ENCODE data around the gene PTBP1.

DNA sequence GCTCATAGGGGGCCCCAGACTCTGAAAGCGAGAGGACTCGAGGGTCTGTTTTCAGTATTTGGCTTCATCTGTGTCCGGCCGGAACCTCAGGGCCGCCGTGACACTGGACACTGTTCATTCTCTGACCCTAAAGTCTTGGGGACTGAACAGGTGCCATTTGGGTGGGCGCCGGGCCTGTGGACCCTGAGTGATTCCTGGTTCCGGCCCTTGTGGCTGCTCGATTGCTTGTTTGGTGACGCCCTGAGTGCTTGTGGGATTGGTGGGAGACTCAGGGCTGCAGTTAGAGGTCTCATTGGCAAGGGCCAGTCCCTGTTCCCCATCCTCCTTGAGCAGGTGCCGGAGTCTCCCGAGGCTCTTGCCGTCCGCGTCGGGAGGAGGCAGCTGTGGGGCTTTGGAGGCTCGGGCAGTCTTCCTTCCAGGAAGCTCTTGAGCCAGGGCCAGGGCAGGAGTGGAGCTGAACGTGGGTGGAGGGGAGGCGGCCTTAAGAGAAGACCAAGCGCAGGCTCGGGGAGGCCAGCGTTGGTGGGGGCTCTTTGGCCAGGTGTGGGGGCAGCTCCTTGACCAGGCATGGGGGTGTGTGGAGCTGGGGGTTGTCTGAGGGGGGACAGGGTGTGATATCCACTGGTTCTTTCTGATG lies 4.7 kb downstream of the PTBP1 start:
- no peak for TF ChIP-seq POLR2AphosphoS5 (IDR thresholded peaks at IDR 0.05; ENCODE audit: low read depth, low read length)
- TF ChIP-seq, protein P1, sequence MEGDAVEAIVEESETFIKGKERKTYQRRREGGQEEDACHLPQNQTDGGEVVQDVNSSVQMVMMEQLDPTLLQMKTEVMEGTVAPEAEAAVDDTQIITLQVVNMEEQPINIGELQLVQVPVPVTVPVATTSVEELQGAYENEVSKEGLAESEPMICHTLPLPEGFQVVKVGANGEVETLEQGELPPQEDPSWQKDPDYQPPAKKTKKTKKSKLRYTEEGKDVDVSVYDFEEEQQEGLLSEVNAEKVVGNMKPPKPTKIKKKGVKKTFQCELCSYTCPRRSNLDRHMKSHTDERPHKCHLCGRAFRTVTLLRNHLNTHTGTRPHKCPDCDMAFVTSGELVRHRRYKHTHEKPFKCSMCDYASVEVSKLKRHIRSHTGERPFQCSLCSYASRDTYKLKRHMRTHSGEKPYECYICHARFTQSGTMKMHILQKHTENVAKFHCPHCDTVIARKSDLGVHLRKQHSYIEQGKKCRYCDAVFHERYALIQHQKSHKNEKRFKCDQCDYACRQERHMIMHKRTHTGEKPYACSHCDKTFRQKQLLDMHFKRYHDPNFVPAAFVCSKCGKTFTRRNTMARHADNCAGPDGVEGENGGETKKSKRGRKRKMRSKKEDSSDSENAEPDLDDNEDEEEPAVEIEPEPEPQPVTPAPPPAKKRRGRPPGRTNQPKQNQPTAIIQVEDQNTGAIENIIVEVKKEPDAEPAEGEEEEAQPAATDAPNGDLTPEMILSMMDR (IDR thresholded peaks at IDR 0.05) = no peak

Measured in Panc1 (cell line).